ENCODE results near the gene VOPP1. TPM values are rescaled to one million over a fixed set of nuclear protein-coding genes. Genes with fewer than 3 reads are reported as not detected.

The VOPP1 gene
- total RNA-seq, 6 experiments from 2014 or later = 15.8 to 30.3 (median 23.2) TPM

DNA sequence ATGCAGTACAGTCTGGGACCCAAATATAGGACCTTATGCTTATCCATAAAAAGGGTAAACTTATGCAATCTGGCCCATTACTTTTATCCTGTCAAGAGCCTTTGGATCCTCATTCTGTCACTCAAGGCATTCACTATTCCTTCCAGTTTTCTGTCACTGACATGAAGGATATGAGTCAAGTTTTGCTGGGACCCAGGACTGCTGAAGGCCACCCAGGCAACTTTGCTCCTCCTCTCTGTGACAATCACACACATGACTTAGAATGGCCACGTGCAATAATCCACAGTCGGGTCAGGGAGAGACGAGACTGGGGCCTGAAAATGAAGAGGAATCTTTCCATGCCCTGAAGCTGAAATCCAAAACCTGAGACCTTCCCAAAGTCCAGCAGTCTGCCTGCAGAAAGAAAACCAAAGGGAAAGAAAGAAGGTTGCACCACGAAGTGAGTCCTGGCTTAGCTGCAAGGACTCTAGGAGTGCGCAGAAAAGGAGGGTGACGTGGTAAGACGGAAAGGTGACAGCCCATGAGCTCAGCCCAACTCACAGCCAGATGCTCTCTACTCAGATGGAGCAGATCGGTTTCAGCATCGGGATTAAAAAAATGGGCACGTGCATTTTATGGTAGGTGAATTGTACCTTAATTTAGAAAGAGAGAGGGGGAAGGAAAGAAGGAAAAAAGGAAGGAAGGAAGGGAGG lies 67.2 kb downstream of the VOPP1 start:
- Histone ChIP-seq H3K9me3 (no peaks in the 10 kb centered on the region), H3K27me3 (no peaks in the 10 kb centered on the region), H3K4me3 (no peak overlapping the region), H3K27ac (no peak overlapping the region), H3K36me3 (no peaks in the 10 kb centered on the region), H3K4me1 (no peaks in the 10 kb centered on the region)
- no peak for TF ChIP-seq POLR2A (IDR thresholded peaks at IDR 0.05)
- TF ChIP-seq, protein P1, sequence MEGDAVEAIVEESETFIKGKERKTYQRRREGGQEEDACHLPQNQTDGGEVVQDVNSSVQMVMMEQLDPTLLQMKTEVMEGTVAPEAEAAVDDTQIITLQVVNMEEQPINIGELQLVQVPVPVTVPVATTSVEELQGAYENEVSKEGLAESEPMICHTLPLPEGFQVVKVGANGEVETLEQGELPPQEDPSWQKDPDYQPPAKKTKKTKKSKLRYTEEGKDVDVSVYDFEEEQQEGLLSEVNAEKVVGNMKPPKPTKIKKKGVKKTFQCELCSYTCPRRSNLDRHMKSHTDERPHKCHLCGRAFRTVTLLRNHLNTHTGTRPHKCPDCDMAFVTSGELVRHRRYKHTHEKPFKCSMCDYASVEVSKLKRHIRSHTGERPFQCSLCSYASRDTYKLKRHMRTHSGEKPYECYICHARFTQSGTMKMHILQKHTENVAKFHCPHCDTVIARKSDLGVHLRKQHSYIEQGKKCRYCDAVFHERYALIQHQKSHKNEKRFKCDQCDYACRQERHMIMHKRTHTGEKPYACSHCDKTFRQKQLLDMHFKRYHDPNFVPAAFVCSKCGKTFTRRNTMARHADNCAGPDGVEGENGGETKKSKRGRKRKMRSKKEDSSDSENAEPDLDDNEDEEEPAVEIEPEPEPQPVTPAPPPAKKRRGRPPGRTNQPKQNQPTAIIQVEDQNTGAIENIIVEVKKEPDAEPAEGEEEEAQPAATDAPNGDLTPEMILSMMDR (IDR thresholded peaks at IDR 0.05) = no peak
- ATAC-seq (no peak), DNase-seq (no peak)
- intact Hi-C loops (cut with DNase I) = no loop called here
- 95% methylated on average over 9 of the region's 10 CpGs for WGBS (ENCODE audit: insufficient coverage, low coverage, low lambda C conversion rate, missing lambda C conversion rate)

DNA sequence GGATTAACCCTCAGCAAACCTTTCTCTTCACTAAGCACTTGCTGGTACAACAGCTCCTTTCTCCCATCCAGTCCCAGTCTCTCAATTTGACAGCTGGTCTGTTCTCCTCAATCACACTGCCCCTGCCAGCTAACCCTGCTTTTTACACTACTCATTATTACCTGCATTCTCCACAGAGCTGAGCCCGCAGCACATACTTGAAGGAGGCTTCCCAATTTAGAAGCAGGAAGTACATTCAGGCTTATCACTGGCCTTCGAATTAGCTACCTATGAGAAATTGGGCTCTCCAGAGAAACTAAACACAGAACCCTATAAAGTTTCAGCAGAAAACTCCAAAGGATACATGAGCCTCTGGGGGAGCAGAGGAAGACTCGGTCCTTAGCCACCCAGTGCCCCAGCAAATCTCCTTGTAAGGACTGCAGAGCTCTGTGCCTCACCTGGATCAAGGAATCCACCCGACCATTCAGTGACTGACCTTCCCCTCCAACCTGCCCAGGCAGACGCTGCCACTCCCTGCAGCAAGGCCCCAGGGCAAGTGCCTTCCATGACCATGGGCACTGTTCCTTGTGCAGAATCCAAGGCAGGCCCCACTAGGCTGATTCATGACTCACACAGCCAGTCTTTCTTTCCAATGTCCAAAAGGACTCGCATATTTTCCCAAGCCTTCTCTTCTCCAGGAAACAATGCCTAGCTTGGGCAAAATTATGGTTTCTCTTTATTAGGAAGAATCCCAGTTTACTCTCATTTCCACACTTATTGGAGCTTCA lies 68.0 kb downstream of the VOPP1 start:
- Histone ChIP-seq H3K9me3 (no peaks in the 10 kb centered on the region), H3K27me3 (no peaks in the 10 kb centered on the region), H3K36me3 (no peaks in the 10 kb centered on the region), H3K27ac (no peak overlapping the region), H3K4me1 (no peaks in the 10 kb centered on the region), H3K4me3 (no peak overlapping the region)
- 66% methylated on average over 2 of the region's 6 CpGs for WGBS (ENCODE audit: insufficient coverage, low coverage, low lambda C conversion rate, missing lambda C conversion rate)
- TF ChIP-seq, protein P1 (IDR thresholded peaks at IDR 0.05) = no peak
- TF ChIP-seq POLR2A (IDR thresholded peaks at IDR 0.05) = no peak
- intact Hi-C loops (cut with DNase I) = no loop called here
- ATAC-seq (no peak), DNase-seq (no peak)

DNA sequence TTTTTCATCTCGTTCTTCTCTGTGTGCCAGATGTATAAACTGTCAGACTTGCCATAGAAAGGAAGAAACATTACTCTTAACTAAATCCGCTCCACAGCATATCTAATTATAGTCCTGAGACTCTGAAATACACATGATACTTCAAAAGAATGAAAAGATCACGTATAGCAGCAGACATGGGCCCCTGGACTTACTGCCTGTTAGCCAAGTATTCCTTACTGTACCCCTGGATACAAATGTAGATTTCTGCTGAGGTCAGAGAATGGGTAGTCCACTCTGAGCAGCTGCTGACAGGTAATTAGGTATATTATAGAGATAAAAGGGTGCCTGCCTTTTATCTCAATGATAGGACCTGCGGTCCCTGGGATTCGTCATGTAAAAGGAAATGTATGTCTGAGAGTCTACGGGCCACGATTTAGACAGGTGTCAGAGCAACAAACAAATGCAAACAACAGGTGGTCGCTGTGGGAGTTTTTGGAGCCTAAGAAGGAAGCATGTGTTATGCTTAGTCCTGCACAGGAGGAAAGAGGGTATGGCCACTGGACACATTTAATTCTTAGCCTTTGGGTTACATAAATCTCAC lies 69.4 kb downstream of the VOPP1 start:
- ATAC-seq (no peak), DNase-seq (no peak)
- Histone ChIP-seq H3K36me3 (no peaks in the 10 kb centered on the region), H3K4me1 (no peaks in the 10 kb centered on the region), H3K27me3 (no peaks in the 10 kb centered on the region), H3K4me3 (no peak overlapping the region), H3K27ac (no peak overlapping the region), H3K9me3 (no peaks in the 10 kb centered on the region)
- WGBS (ENCODE audit: insufficient coverage, low coverage, low lambda C conversion rate, missing lambda C conversion rate) = 79% methylated on average over 7 of the region's 8 CpGs
- intact Hi-C loops (cut with DNase I) = no loop called here
- TF ChIP-seq POLR2A (IDR thresholded peaks at IDR 0.05) = no peak
- TF ChIP-seq, protein P1 (IDR thresholded peaks at IDR 0.05) = no peak

DNA sequence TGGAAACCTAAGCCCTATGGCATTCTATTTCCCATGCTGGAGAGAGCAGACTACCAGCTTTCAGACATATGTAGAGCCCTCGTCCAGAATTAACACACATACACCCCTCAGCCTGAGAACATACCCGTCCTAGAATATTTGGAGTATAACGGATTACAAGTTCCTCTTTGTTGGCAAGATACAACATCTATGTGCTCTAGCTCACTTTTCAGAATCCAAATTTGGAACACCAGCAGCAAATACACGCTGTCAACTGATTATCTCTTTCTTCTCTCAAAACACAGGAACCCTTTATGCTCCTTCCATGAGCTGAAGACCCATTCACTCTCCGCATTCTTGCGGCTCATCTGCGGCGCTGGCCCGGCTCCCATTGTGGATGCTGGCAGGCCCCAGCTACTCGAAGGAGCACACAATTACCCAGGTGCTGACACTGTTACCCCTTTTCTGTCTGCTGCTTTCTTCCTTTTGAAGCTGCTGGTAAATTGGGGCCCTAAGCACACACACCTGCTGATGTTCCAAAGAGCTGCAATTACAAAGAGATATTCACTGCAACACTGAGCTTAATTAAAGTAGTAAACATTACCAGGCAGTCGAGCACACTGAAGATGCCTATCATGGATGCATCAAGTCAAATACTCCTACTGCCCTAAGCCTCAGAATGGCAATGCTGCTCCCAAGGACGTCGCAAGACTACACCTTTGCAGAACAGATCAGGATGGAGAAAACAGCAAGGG lies 70.0 kb downstream of the VOPP1 start:
- no peak for TF ChIP-seq POLR2A (IDR thresholded peaks at IDR 0.05)
- TF ChIP-seq, protein P1 (IDR thresholded peaks at IDR 0.05) = no peak
- no peaks in the 10 kb centered on the region for H3K9me3 ChIP-seq
- 95% methylated on average over 11 of the region's 13 CpGs for WGBS (ENCODE audit: insufficient coverage, low coverage, low lambda C conversion rate, missing lambda C conversion rate)

More for the DNA sequence above, 70.0 kb downstream of the VOPP1 start:
- Histone ChIP-seq H3K4me3 (no peak overlapping the region), H3K27me3 (no peaks in the 10 kb centered on the region), H3K27ac (no peak overlapping the region), H3K36me3 (no peaks in the 10 kb centered on the region), H3K4me1 (no peaks in the 10 kb centered on the region)
- no peak for ATAC-seq
- DNase-seq = no peak
- intact Hi-C loops (cut with DNase I) = no loop called here

Data from right lobe of liver (tissue), 6 donors.